GM06990 (cell line): Measurements from ENCODE around the gene SBK3.

Experiments
- DNase-seq: peaks from one replicate; pipeline ENCODE4 v3.0.0-alpha.2; 2011; ENCODE audit not compliant: insufficient read length; ENCODE audit errors: extremely low read depth
- H3K27me3 ChIP-seq: replicated peaks from 2 replicates; pipeline ENCODE4 v1.6.0; 2011; ENCODE audit warnings: low read length; ENCODE audit not compliant: control insufficient read depth, insufficient read depth
- H3K36me3 ChIP-seq: 2 replicates; pipeline ENCODE4 v1.5.1; 2011; ENCODE audit warnings: low read length; ENCODE audit not compliant: control insufficient read depth, insufficient read depth
- H3K4me3 ChIP-seq: replicated peaks from 2 replicates; pipeline ENCODE4 v1.5.1; 2011; ENCODE audit warnings: low read depth, mild to moderate bottlenecking, control low read depth, low read length
- CTCF ChIP-seq: IDR thresholded peaks from 2 replicates; pipeline ENCODE4 v1.5.1; 2011; ENCODE audit warnings: low read length, control low read depth, mild to moderate bottlenecking, inconsistent platforms; ENCODE audit not compliant: insufficient read depth, poor library complexity, severe bottlenecking

SBK3 gene

GRCh38 chr19:55494172-55494761, 51.1 kb downstream of the SBK3 start:
- Histone ChIP-seq H3K27me3 (no peaks in the 10 kb centered on the region; the same call in 1 of the 2 replicates), H3K36me3 (no peaks in the 10 kb centered on the region), H3K4me3 (no peak overlapping the region)
- DNase-seq: no peak
- TF ChIP-seq CTCF: no peak

GRCh38 chr19:55493645-55494171, 51.6 kb downstream of the SBK3 start:
- no peak for DNase-seq
- no peak for TF ChIP-seq CTCF
- no peaks in the 10 kb centered on the region for H3K36me3 ChIP-seq
- no peak overlapping the region for H3K4me3 ChIP-seq
- no peaks in the 10 kb centered on the region; the same call in 1 of the 2 replicates for H3K27me3 ChIP-seq

GRCh38 chr19:55493052-55493644, 52.2 kb downstream of the SBK3 start:
- Histone ChIP-seq H3K27me3 (no peaks in the 10 kb centered on the region; the same call in 1 of the 2 replicates), H3K4me3 (no peak overlapping the region)
- no peak for DNase-seq

GRCh38 chr19:55492362-55492944, 52.9 kb downstream of the SBK3 start:
- Histone ChIP-seq H3K27me3 (no peaks in the 10 kb centered on the region; the same call in 1 of the 2 replicates), H3K4me3 (no peak overlapping the region), H3K36me3 (no peaks in the 10 kb centered on the region)
- DNase-seq: no peak
- no peak for TF ChIP-seq CTCF

More at GRCh38 chr19:55493052-55493644, 52.2 kb downstream of the SBK3 start:
- H3K36me3 ChIP-seq: no peaks in the 10 kb centered on the region
- no peak for TF ChIP-seq CTCF

GRCh38 chr19:55491546-55492360, 53.6 kb downstream of the SBK3 start:
- H3K4me3 ChIP-seq: no peak overlapping the region
- DNase-seq: no peak
- no peaks in the 10 kb centered on the region; the same call in 1 of the 2 replicates for H3K27me3 ChIP-seq
- H3K36me3 ChIP-seq: no peaks in the 10 kb centered on the region
- no peak for TF ChIP-seq CTCF
